Naive thymus-derived CD8-positive, alpha-beta T cell (primary cell): Measurements from ENCODE around the gene CHSY3. TPM values are rescaled to one million over a fixed set of nuclear protein-coding genes. Genes with fewer than 3 reads are reported as not detected.
"Not testable (repeated sequence)": the region's sequence is repeated elsewhere in the genome, so short reads cannot be mapped to it uniquely, and the experiment has no call there.

Experiments
- ATAC-seq, 2 donors: fragments of 150-1000 bp; cut with Tn5 transposase in 1 of 2; sonication (Bioruptor Pico), chemical (Tn5 transposase) in 1 of 2; 1 replicate in 1 of 2; 2 replicates in 1 of 2; pipeline ENCODE4 v1.10.0; 2021; ENCODE audit warnings: mild to moderate bottlenecking in 2 of 2, moderate library complexity in 2 of 2
- POLR2A ChIA-PET: fragments of 350-600 bp; sonication (Branson Sonifier 250); formaldehyde crosslinking; loops from one replicate; lab custom pipeline; 2021; ENCODE audit warnings: antibody characterized with exemption; lab: Charles Lee
- DNase-seq, 10 donors: peaks; one replicate each; pipeline versions ENCODE4 v3.0.0 to v3.0.0-alpha.2; 2020 to 2022
- H3K27ac Mint-ChIP-seq, 10 donors: one replicate each; pipeline ENCODE4 v1.8.0; 2020 to 2022; ENCODE audit warnings: mild to moderate bottlenecking in 10 of 10, mixed read lengths in 10 of 10, moderate library complexity in 4 of 10, inconsistent platforms in 1 of 10
- H3K27me3 Mint-ChIP-seq, 5 donors: one replicate each; pipeline ENCODE4 v1.8.0; 2021 to 2022; ENCODE audit warnings: mixed read lengths in 5 of 5
- H3K36me3 Mint-ChIP-seq, 3 donors: one replicate each; pipeline ENCODE4 v1.8.0; 2020 to 2022; ENCODE audit warnings: mixed read lengths in 3 of 3, mild to moderate bottlenecking in 2 of 3, inconsistent platforms in 1 of 3
- H3K4me1 Mint-ChIP-seq, 4 donors: one replicate each; pipeline ENCODE4 v1.8.0; 2021 to 2022; ENCODE audit warnings: mixed read lengths in 4 of 4
- H3K4me3 Mint-ChIP-seq, 10 donors: one replicate each; pipeline ENCODE4 v1.8.0; 2020 to 2022; ENCODE audit warnings: mild to moderate bottlenecking in 10 of 10, mixed read lengths in 10 of 10, moderate library complexity in 6 of 10, inconsistent platforms in 1 of 10
- H3K9me3 Mint-ChIP-seq, 9 donors: one replicate each; pipeline ENCODE4 v1.8.0; 2020 to 2022; ENCODE audit warnings: mixed read lengths in 9 of 9, mild to moderate bottlenecking in 3 of 9, inconsistent platforms in 1 of 9, moderate library complexity in 1 of 9
- polyA plus RNA-seq, 3 donors: library from polyadenylated mRNA; unstranded; fragments of 300-500 nt; fragmentation: Illumina TruSeq; gene quantifications; one replicate each; pipeline ENCODE4 v1.2.3, GENCODE V29; 2021
- total RNA-seq, 8 experiments: library from RNA in 2 of 8; stranded (reverse) in 2 of 8; gene quantifications; one replicate each; pipeline ENCODE4 v1.2.3 and lab custom pipeline; 2021 to 2026

Gene CHSY3
- total and polyA plus RNA-seq, 5 experiments from 2014 or later: 0.31 TPM; not detected in 4

- no peak overlapping the region for H3K27ac Mint-ChIP-seq
- POLR2A ChIA-PET: no interaction called here
- H3K9me3 Mint-ChIP-seq: peaks cover 0 to 5% (median 0%) of the 10 kb centered on the region in 9 donors
- peaks cover 0 to 7% (median 2%) of the 10 kb centered on the region in 5 donors for H3K27me3 Mint-ChIP-seq
- H3K4me3 Mint-ChIP-seq: no peak overlapping the region
- ATAC-seq (no peak), DNase-seq (no peak)
- H3K4me1 Mint-ChIP-seq: no peaks in the 10 kb centered on the region
- no peaks in the 10 kb centered on the region for H3K36me3 Mint-ChIP-seq
These were observed 255.7 kb downstream of the CHSY3 start for GRCh38 chr5:130159968-130160367.

GRCh38 chr5:130164966-130165365, 260.7 kb downstream of the CHSY3 start:
- Mint-ChIP-seq H3K4me1 (no peaks in the 10 kb centered on the region), H3K27ac (peak overlapping the region in 1 of 10 donors; percentile 7), H3K36me3 (no peaks in the 10 kb centered on the region), H3K4me3 (no peak overlapping the region), H3K27me3 (peaks cover 0 to 8% (median 3%) of the 10 kb centered on the region in 5 donors), H3K9me3 (peaks cover 0 to 5% (median 0%) of the 10 kb centered on the region in 9 donors)
- DNase-seq (no peak), ATAC-seq (no peak)
- POLR2A ChIA-PET: no interaction called here

- Mint-ChIP-seq H3K9me3 (peaks cover 0 to 3% (median 0%) of the 10 kb centered on the region in 9 donors), H3K4me3 (no peak overlapping the region), H3K27me3 (peaks cover 0 to 5% (median 0%) of the 10 kb centered on the region in 5 donors), H3K36me3 (no peaks in the 10 kb centered on the region), H3K27ac (no peak overlapping the region), H3K4me1 (peaks cover 0 to 1% (median 0%) of the 10 kb centered on the region in 4 donors)
- ATAC-seq: no peak
- DNase-seq: no peak
- POLR2A ChIA-PET: no interaction called here
These were observed 262.7 kb downstream of the CHSY3 start for GRCh38 chr5:130166839-130167490.

- peaks cover 0 to 3% (median 0%) of the 10 kb centered on the region in 9 donors for H3K9me3 Mint-ChIP-seq
- no peak overlapping the region for H3K27ac Mint-ChIP-seq
- peaks cover 0 to 1% (median 0%) of the 10 kb centered on the region in 4 donors for H3K4me1 Mint-ChIP-seq
- POLR2A ChIA-PET: no interaction called here
- DNase-seq (no peak), ATAC-seq (no peak)
- H3K4me3 Mint-ChIP-seq: no peak overlapping the region
- no peaks in the 10 kb centered on the region for H3K36me3 Mint-ChIP-seq
- H3K27me3 Mint-ChIP-seq: peaks cover 0 to 5% (median 0%) of the 10 kb centered on the region in 5 donors
These were observed 263.9 kb downstream of the CHSY3 start for GRCh38 chr5:130168211-130168610.

GRCh38 chr5:130171699-130172098, 267.4 kb downstream of the CHSY3 start:
- DNase-seq (no peak), ATAC-seq (no peak)
- peaks cover 0 to 2% (median 0%) of the 10 kb centered on the region in 5 donors for H3K27me3 Mint-ChIP-seq
- H3K4me1 Mint-ChIP-seq: peaks cover 0 to 1% (median 0%) of the 10 kb centered on the region in 4 donors
- POLR2A ChIA-PET: no interaction called here
- peaks cover 0 to 20% (median 5%) of the 10 kb centered on the region in 9 donors for H3K9me3 Mint-ChIP-seq
- H3K4me3 Mint-ChIP-seq: no peak overlapping the region
- H3K27ac Mint-ChIP-seq: peak overlapping the region in 1 of 10 donors; percentile 21
- H3K36me3 Mint-ChIP-seq: no peaks in the 10 kb centered on the region

GRCh38 chr5:130183115-130183514, 278.9 kb downstream of the CHSY3 start:
- DNase-seq (no peak), ATAC-seq (no peak)
- H3K27ac Mint-ChIP-seq: no peak overlapping the region
- H3K36me3 Mint-ChIP-seq: no peaks in the 10 kb centered on the region
- peaks cover 4 to 10% (median 5%) of the 10 kb centered on the region in 5 donors for H3K27me3 Mint-ChIP-seq
- no peaks in the 10 kb centered on the region for H3K4me1 Mint-ChIP-seq
- POLR2A ChIA-PET: no interaction called here
- H3K9me3 Mint-ChIP-seq: peaks cover 0 to 3% (median 0%) of the 10 kb centered on the region in 9 donors
- H3K4me3 Mint-ChIP-seq: no peak overlapping the region

GRCh38 chr5:130189961-130190360, 285.7 kb downstream of the CHSY3 start:
- POLR2A ChIA-PET: no interaction called here
- Mint-ChIP-seq H3K9me3 (no peaks in the 10 kb centered on the region), H3K27me3 (peaks cover 0 to 8% (median 3%) of the 10 kb centered on the region in 5 donors), H3K4me1 (peaks cover 0 to 2% (median 0%) of the 10 kb centered on the region in 4 donors), H3K4me3 (no peak overlapping the region), H3K36me3 (no peaks in the 10 kb centered on the region), H3K27ac (no peak overlapping the region)
- ATAC-seq (no peak), DNase-seq (no peak)

GRCh38 chr5:130198927-130199326, 294.7 kb downstream of the CHSY3 start:
- no peak for ATAC-seq
- Mint-ChIP-seq H3K9me3 (peaks cover 0 to 5% (median 0%) of the 10 kb centered on the region in 9 donors), H3K27ac (no peak overlapping the region), H3K27me3 (peaks cover 0 to 26% (median 5%) of the 10 kb centered on the region in 5 donors), H3K4me3 (no peak overlapping the region), H3K4me1 (peaks cover 0 to 2% (median 0%) of the 10 kb centered on the region in 4 donors), H3K36me3 (no peaks in the 10 kb centered on the region)
- POLR2A ChIA-PET: no interaction called here
- DNase-seq: no peak

GRCh38 chr5:130206686-130207085, 302.4 kb downstream of the CHSY3 start:
- no peak overlapping the region for H3K27ac Mint-ChIP-seq
- DNase-seq (no peak), ATAC-seq (no peak)
- no peaks in the 10 kb centered on the region for H3K4me1 Mint-ChIP-seq
- H3K36me3 Mint-ChIP-seq: no peaks in the 10 kb centered on the region
- H3K9me3 Mint-ChIP-seq: peaks cover 0 to 10% (median 0%) of the 10 kb centered on the region in 9 donors
- no peak overlapping the region for H3K4me3 Mint-ChIP-seq
- POLR2A ChIA-PET: no interaction called here
- H3K27me3 Mint-ChIP-seq: peaks cover 0 to 16% (median 4%) of the 10 kb centered on the region in 5 donors

- Mint-ChIP-seq H3K27me3 (peaks cover 0 to 20% (median 8%) of the 10 kb centered on the region in 5 donors), H3K4me1 (no peaks in the 10 kb centered on the region), H3K9me3 (peaks cover 0 to 8% (median 0%) of the 10 kb centered on the region in 9 donors), H3K4me3 (no peak overlapping the region), H3K27ac (no peak overlapping the region), H3K36me3 (no peaks in the 10 kb centered on the region)
- DNase-seq: no peak
- POLR2A ChIA-PET: no interaction called here
- ATAC-seq: no peak
These were observed 309.3 kb downstream of the CHSY3 start for GRCh38 chr5:130213607-130214006.

- Mint-ChIP-seq H3K9me3 (peaks cover 0 to 7% (median 0%) of the 10 kb centered on the region in 9 donors), H3K27me3 (peaks cover 0 to 17% (median 8%) of the 10 kb centered on the region in 5 donors), H3K36me3 (no peaks in the 10 kb centered on the region), H3K4me3 (no peak overlapping the region), H3K27ac (no peak overlapping the region), H3K4me1 (no peaks in the 10 kb centered on the region)
- POLR2A ChIA-PET: no interaction called here
- DNase-seq (no peak), ATAC-seq (no peak)
These were observed 312.0 kb downstream of the CHSY3 start for GRCh38 chr5:130216286-130216685.

GRCh38 chr5:130222573-130222972, 318.3 kb downstream of the CHSY3 start:
- H3K27ac Mint-ChIP-seq: no peak overlapping the region
- no peak overlapping the region for H3K4me3 Mint-ChIP-seq
- peaks cover 0 to 4% (median 3%) of the 10 kb centered on the region in 9 donors for H3K9me3 Mint-ChIP-seq
- POLR2A ChIA-PET: no interaction called here
- H3K4me1 Mint-ChIP-seq: no peaks in the 10 kb centered on the region
- ATAC-seq (no peak), DNase-seq (no peak)
- peaks cover 0 to 4% (median 0%) of the 10 kb centered on the region in 5 donors for H3K27me3 Mint-ChIP-seq
- H3K36me3 Mint-ChIP-seq: no peaks in the 10 kb centered on the region

GRCh38 chr5:130226556-130226955, 322.3 kb downstream of the CHSY3 start:
- H3K27ac Mint-ChIP-seq, H3K9me3 Mint-ChIP-seq, H3K4me3 Mint-ChIP-seq, H3K4me1 Mint-ChIP-seq, ATAC-seq, H3K27me3 Mint-ChIP-seq, H3K36me3 Mint-ChIP-seq, DNase-seq, POLR2A ChIA-PET: not testable (repeated sequence)
